HL-60/S4 treated with phorbol 12-myristate 13-acetate at 8.2 ng/mL for 4 days and 3 days (cell line): ENCODE data around the gene OCLN.
"Not testable (repeated sequence)": the region's sequence is repeated elsewhere in the genome, so short reads cannot be mapped to it uniquely, and the experiment has no call there.

Experiments used
- in situ Hi-C: fragments of 300-500 bp; cut with MboI; formaldehyde crosslinking; loops from 2 replicates; pipeline ENCODE4 v1.15.0; 2022; ENCODE audit warnings: low sequenced_read_pairs

Gene OCLN, protein sequence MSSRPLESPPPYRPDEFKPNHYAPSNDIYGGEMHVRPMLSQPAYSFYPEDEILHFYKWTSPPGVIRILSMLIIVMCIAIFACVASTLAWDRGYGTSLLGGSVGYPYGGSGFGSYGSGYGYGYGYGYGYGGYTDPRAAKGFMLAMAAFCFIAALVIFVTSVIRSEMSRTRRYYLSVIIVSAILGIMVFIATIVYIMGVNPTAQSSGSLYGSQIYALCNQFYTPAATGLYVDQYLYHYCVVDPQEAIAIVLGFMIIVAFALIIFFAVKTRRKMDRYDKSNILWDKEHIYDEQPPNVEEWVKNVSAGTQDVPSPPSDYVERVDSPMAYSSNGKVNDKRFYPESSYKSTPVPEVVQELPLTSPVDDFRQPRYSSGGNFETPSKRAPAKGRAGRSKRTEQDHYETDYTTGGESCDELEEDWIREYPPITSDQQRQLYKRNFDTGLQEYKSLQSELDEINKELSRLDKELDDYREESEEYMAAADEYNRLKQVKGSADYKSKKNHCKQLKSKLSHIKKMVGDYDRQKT

DNA sequence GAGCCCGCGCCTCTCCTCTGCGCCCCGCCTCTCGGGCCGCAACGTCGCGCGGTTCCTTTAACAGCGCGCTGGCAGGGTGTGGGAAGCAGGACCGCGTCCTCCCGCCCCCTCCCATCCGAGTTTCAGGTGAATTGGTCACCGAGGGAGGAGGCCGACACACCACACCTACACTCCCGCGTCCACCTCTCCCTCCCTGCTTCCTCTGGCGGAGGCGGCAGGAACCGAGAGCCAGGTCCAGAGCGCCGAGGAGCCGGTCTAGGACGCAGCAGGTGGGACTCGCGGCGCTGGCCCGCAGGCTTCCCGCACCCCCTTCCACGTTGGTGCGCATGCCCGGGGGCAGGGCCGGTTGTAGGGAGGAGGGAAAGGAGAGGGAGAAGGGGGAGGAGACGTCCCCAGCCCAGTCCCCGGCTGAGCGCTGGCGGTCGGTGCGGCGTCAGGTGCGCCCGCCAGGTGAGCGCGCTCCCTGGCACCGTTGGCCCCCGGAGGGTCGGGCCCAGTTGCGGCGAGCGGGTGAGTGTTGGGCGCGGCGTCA is at the start of gene OCLN:
TSS of gene OCLN (plus strand) at position 400 of the 532 bp plus-strand sequence. CDS start 11,455 bp downstream, outside the sequence.
- in situ Hi-C loops = no loop called here

DNA sequence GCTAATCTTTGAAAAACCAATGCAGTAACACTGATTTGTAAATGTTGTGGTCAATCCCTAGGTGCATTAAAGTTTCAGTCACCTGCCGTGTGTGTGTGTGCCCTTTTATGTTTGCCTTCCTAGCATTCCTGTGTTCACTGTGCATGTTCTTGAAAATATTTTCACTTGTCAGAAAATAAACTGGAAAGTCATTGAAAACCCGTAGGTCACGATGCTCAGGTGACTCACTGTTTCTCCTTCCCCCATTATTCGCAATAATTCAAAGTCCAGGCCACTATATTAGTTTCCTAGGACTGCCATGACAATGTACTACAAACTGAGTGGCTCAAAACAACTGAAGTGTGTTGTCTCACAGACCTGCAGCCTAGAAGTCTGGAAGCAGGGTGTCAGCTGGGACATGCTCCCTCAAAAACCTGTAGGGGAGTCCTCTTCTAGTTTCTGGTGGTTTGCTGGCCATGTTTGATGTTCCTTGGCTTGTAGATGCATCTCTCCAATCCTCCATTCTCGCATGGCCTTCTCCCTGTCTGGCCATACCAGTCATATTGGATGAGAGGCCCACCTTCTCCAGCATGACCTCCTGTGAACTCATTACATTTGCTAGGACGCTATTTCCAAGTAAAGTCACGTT is 48.3 kb upstream of the OCLN start:
- in situ Hi-C loops = no loop called here

DNA sequence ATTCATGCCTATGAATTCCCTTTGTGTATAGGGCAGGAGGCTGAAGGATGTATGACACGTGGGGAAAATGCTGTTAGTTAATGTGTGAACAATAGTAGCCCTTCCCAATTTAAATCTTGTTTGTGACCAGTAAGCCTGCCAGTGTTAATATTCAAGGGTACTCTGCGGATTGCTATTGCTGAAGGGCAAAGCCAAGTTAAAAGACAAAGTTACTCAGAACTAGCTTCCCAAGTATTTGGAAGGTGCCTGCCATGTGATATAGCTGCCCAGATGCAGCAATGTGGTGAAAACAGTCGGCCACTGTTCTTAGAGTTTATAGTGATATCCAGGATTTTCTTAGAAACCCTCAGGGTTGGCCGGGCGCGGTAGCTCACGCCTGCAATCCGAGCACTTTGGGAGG is 43.1 kb upstream of the OCLN start:
- in situ Hi-C loops = no loop called here

DNA sequence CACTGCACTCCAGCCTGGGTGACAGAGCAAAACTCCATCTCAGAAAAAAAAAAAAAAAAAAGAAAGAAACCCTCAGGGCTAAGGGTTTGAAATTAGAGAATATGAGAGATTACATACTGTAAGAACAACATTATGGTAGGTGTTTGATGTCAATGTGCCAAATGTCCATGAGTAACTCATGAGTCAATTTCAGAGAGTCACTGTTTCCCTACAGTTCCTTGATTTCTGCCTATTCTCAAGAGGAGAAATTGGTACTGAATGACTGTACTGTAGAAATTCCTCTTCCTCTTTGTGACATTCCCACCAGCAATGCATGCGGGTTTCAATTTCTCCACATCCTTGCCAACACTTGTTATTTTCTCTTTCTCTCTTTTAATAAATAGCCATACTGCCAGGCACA is 42.5 kb upstream of the OCLN start:
- in situ Hi-C loops = no loop called here

DNA sequence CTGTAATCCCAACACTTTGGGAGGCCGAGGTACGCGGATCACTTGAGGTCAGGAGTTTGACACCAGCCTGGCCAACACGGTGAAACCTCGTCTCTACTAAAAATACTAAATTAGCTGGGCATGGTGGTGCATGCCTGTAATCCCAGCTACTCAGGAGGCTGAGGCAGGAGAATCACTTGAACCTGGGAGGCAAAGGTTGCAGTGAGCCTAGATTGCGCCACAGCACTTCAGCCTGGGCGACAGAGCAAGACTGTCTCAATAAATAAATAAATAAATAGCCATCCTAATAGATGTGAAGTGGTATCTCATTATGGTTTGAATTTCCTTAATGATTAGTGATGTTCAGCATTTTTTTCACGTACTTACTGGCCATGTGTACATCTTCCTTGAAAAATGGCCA is 42.1 kb upstream of the OCLN start:
- in situ Hi-C loops = not testable (repeated sequence)

DNA sequence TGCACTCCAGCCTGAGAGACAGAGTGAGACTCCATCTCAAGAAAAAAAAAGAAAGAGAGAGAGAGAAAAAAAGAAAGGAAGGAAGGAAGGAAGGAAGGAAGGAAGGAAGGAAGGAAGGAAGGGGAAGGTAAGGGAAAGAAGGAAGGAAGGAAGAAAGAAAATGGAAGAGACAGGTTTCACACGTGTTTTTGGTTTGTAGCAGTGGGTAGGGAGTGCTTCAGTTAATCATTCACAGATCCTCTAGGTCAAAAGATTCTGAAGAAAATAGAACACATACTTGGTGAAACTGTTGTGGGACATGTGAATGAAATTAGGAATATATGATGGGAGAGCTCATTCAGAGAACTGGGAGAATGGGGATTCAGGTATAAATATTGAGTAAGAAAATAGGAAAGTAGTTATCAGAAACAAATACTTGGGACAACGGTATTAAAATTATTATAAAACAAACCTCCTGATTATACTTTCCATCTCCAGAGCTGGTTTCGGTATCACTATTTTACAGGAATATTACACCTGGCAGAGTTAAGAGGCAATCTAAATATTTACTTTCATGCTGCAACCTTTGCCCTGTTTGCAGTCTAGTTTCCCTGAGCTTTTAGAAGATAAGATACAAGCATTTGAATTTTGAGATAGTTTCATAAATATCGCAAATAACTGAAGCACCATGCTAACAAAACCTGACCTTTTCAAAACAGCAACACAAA is 40.5 kb upstream of the OCLN start:
- in situ Hi-C loops = no loop called here

DNA sequence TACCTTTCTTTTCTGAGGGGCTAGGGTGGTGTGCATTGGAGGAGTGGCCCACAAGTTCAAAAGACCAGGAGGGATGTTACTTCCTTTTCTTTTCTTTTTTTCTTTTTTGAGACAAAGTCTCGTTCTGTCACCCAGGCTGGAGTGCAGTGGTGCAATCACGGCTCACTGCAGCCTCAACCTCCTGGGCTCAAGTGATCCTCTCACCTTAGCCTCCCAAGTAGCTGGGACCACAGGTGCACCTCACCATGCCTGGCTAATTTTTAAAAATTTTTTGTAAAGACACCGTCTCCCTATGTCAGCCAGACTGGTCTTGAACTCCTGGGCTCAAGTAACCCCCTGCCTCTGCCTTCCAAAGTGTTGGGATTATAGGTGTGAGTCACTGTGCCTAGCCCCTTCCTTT is 39.1 kb upstream of the OCLN start:
- in situ Hi-C loops = not testable (repeated sequence)

DNA sequence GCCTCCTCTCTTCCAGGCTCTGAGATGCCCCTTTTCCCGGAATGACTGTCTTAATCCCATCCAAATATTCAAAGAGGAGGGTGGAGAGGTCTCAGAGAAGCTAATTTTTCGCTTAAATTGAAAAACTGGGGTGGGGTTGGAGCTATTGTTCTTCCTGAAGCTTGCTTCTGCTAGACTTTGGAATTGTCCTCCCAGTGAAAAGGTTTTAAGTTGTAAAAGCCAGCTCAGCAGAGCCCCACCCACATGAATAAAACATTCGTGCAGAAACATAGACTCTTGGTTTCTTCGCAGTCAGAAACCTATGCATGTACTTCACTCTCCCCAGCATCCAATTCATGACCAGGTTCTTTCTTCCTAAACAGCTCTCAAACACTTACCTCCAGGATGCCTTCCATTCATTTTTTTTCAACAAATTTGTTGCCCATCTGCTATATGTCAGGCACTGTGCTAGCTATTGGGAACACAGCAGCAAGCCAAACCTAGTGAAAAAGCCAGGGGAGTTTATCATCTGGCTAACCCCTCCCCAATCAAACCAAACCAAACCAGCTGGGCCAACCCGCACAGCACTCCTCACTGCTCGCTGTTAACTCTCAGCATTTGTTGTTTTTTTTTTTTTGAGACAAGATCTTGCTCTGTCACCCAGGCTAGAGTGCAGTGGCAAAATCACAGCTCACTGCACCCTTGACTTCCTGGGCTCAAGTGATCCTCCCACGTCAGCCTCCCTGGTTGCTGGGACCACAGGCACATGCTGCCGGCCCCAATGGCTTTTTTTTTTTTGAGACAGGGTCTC is 37.9 kb upstream of the OCLN start:
- in situ Hi-C loops = no loop called here

DNA sequence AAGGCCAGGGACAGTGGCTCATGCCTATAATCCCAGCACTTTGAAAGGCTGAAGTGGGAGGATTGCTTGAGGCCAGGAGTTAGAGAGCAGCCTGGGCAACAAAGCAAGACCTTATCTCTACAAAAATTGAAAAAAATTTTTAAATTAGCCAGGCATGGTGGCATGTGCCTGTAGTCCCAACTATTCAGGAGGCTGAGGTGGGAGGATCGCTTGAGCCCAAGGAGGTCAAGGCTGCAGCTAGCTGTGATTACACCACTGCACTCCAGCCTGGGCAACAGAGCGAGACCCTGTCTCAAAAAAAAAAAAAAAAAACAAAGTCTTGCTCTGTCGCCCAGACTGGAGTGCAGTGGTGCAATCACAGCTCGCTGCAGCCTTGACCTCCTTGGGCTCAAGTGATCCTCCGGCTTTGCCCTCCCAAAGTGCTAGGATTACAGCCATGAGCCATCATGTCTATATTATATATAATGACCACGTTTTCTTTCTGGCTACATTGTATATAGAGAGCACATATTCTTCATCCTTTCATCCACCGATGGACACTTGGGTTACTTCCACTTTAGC is 37.1 kb upstream of the OCLN start:
- in situ Hi-C loops = not testable (repeated sequence)

DNA sequence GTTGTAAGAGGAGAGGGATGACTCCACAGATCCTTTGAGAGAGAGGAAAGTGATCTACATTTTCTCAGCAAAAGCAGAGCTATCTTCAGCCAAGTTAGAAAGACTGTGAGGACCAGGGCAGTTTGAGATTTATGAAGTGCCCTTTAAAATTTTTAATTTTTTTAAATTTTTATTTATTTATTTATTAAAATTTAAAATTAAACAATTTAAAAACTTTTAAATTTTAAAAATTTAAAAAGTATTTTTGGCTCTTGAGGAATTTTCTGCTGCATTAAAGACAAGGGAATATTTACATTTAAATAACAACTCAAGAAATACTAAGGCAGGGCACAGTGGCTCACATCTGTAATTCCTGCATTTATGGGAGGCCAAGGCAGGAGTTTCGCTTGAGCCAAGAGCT is 30.4 kb upstream of the OCLN start:
- in situ Hi-C loops = no loop called here

DNA sequence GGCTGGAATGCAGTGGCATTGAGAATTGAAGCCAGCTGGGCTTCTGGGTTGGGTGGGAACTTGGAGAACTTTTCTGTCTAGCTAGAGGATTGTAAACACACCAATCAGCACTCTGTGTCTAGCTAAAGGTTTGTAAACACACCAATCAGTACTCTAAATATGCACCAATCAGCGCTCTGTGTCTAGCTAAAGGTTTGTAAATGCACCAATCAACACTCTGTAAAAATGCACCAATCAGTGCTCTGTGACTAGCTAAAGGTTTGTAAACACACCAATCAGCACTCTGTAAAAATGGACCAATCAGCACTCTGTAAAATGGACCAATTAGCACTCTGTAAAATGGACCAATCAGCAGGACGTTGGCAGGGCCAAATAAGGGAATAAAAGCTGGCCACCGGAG is 26.2 kb upstream of the OCLN start:
- in situ Hi-C loops = not testable (repeated sequence)

DNA sequence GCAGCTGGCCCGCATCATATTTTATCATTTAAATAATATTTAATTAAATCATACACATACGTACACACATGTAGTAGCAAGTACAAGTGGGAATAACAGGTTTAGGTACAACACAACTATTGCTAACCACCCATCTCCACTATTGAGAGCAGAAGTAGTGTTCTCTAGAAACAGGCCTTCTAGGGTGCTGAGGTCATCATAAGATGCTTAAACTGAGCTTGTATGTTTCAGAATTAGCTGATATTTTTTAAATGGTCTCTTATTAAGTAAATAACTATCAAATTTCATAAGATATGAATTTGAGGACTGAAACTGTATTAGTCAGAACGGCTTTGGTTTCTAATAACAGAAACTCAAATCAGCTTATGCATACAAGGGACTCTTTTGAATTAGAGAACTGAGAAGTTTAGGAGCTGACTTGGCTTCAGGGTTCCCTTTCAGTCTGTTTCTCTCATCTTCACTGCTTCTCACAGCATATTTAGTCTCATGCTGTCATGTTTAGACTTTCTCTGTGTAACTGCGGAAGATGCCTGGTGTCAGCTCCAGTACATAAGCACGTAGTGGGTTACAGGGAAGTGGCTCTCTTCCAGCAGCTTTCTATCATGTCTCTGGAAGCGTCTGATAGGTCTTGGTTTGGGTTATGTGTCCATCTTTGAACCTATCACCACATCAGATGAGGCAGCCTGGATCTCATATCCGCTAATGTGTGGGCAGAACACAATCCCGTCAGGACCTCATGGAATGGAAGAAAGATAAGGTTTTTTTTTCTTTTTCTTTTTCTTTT is 25.0 kb upstream of the OCLN start:
- in situ Hi-C loops = no loop called here

DNA sequence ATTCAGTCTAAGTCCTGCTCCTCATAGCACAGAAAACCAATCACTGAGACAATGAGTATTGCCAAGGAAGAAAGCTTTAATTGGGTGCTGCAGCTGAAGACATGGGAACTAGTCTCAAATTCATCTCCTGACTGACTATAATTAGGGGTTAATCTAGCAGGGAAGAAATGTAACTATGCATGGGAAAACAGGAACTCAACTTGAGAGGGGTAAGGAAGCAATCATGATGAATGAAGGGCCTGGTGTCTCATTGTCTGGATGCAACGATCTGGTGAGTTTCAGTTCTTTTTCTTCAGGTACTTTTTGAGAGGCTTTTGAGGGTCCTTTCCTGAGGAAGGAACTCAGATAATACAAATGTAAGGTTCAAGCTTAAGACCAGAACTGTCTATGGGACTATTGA is 24.0 kb upstream of the OCLN start:
- in situ Hi-C loops = no loop called here

DNA sequence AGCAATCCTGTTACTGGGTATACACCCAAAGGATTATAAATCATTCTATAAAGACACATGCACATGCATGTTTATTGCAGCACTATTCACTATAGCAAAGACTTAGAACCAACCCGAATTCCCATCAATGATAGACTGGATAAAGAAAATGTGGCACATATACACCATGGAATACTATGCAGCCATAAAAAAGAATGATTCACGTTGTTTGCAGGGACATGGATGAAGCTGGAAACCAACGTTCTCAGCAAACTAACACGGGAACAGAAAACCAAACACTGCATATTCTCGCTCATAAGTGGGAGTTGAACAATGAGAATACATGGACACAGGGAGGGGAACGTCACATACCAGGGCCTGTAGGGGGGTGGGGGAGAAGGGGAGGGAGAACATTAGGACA is 21.1 kb upstream of the OCLN start:
- in situ Hi-C loops = not testable (repeated sequence)

DNA sequence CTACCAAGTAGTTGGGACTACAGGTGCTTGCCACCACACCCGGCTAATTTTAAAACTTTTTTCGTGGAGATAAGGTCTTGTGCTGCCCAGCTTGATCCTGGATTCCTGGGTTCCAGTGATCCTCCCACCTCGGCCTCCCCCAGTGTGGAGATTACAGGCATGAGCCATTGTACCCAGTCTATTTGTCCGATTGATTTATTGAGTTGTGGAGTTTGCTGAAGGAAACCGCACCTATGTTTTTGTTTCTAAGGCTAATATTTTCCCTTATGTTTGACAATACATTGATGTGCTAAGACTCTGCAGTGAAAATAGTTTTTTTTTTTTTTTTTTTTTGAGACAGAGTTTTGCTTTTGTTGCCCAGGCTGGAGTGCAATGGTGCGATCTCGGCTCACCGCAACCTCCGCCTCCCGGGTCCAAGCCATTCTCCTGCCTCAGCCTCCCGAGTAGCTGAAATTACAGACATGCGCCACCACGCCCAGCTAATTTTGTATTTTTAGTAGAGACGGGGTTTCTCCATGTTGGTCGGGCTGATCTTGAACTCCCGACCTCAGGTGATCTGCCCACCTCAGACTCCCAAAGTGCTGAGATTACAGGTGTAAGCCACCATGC is 20.0 kb upstream of the OCLN start:
- in situ Hi-C loops = not testable (repeated sequence)

DNA sequence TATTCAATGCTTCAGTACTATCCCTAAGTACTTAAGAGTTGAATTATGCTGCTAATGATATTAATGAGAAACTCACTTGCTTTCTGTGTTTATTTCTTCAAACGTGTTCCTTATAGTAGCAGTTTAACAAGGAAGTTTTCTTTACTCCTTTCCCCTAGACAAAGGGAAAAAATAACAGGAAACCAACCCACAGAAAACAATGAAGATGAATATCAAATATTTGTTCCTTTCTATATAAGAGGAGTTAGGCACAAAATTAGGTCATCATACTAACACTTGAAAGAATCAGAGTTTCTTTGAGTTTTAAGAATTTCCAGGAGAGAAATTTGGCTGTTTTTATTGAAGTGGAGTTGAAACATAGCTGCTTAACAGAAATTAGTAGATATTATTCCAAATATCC is 15.4 kb upstream of the OCLN start:
- in situ Hi-C loops = no loop called here

DNA sequence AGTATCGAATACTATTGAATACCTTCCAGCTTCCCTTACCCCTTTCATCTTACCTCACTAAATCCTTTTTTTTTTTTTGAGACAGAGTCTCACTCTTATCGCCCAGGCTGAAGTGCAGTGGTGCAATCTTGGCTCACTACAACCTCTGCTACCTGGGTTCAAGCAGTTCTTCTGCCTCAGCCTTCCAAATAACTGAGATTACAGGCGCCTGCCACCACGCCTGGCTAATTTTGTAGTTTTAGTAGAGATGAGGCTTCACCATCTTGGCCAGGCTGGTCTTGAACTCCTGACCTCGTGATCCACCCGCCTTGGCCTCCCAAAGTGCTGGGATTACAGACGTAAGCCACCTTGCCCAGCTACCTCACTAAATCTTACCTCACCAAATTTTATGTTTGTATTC is 14.3 kb upstream of the OCLN start:
- in situ Hi-C loops = not testable (repeated sequence)

DNA sequence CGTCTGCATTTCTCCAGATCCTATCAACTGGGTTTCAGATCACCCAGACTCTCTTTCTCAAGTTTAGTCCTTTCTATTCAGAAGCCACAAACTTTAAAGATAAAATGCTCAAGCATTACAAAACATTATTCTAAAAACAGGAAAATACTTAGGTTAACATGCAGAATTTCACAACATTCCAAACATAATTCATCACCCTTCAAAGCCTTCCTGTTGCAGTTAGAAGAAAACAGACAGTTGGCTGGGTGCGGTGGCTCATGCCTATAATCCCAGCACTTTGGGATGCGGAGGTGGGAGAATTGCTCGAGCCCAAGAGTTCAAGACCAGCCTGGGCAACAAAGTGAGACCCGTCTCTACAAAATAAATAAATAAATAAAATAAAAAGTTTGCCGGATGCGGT is 7.7 kb upstream of the OCLN start:
- in situ Hi-C loops = no loop called here

DNA sequence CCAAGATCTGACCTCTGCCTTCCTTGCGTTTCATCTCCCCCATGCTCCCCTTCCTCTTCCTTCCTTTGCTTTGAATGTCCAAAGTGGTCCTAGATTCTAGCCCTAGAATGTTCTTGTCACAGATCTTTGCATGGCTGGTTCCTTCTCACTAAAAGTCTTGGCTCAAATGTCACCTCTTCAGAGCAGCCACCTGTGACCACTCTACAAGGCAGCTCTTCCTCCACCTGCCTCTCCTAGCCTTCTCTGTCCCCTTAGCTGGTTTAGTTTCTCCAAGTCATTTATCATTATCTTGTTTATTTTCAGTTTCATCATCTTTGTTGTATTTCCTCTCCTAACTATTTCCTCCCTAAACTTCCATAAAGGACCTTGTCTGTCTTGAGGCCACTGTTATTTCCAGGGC is 7.1 kb upstream of the OCLN start:
- in situ Hi-C loops = no loop called here
